Lung (tissue), 12 donors: ENCODE measurements around the gene PLIN1. TPM values are rescaled to one million over a fixed set of nuclear protein-coding genes. Genes with fewer than 3 reads are reported as not detected.

Experiments
- ATAC-seq: fragments of 200-7000 bp; cut with Tn5 transposase; one replicate; pipeline ENCODE4 v1.9.1; 2020; ENCODE audit warnings: moderate number of reproducible peaks; ENCODE audit not compliant: insufficient read depth, low FRiP score
- DNase-seq, 3 donors: peaks; one replicate each; pipeline ENCODE4 v3.0.0-alpha.2; 2013 to 2017
- H3K27ac ChIP-seq, 2 donors: one replicate each; pipeline ENCODE4 v1.5.1; 2013; ENCODE audit warnings: mild to moderate bottlenecking in 2 of 2, moderate library complexity in 2 of 2, control low read depth in 1 of 2, inconsistent platforms in 1 of 2, low read depth in 1 of 2, low read length in 1 of 2
- H3K27me3 ChIP-seq, 3 donors: one replicate each; pipeline ENCODE4 v1.5.1; 2013; ENCODE audit warnings: low read length in 2 of 3; ENCODE audit not compliant: control insufficient read depth in 3 of 3, insufficient read depth in 3 of 3
- H3K36me3 ChIP-seq, 4 donors: one replicate each; pipeline ENCODE4 v1.5.1; 2013; ENCODE audit warnings: low read length in 4 of 4, mild to moderate bottlenecking in 1 of 4, moderate library complexity in 1 of 4; ENCODE audit not compliant: control insufficient read depth in 4 of 4, insufficient read depth in 4 of 4
- H3K4me1 ChIP-seq, 5 donors: one replicate each; pipeline ENCODE4 v1.5.1; 2013; ENCODE audit warnings: low read length in 5 of 5, mild to moderate bottlenecking in 2 of 5, moderate library complexity in 1 of 5; ENCODE audit not compliant: control insufficient read depth in 5 of 5, insufficient read depth in 5 of 5
- H3K4me3 ChIP-seq: one replicate; pipeline ENCODE4 v1.5.1; 2013; ENCODE audit warnings: mild to moderate bottlenecking, control low read depth, moderate library complexity
- H3K9ac ChIP-seq, 2 donors: one replicate each; pipeline ENCODE4 v1.5.1; 2013; ENCODE audit warnings: low read length in 2 of 2, control low read depth in 1 of 2; ENCODE audit not compliant: insufficient read depth in 1 of 2
- H3K9me3 ChIP-seq, 4 donors: one replicate each; pipeline ENCODE4 v1.5.1; 2013; ENCODE audit warnings: low read length in 3 of 4, mild to moderate bottlenecking in 1 of 4, moderate library complexity in 1 of 4; ENCODE audit not compliant: control insufficient read depth in 4 of 4, insufficient read depth in 3 of 4
- WGBS, 2 donors: extraction: QIAGEN DNeasy Blood & Tissue Kit; methylation state at CpG; one replicate each; pipeline ENCODE4 v1.1.7; 2013; 5-methylcytosine and 5-hydroxymethylcytosine counted together
- polyA plus RNA-seq, 2 donors: library from polyadenylated mRNA; stranded (reverse); fragments of 200-250 nt; gene quantifications; one replicate each; pipeline ENCODE4 v1.2.1, GENCODE V29; 2013
- total RNA-seq, 2 donors: library from RNA; depleted of rRNA in 1 of 2; stranded (reverse); fragments of >200 nt in 1 of 2; gene quantifications; one replicate each; pipeline ENCODE4 v1.2.1, GENCODE V29; 2014 to 2021
- TF ChIP-seq, protein P1 (sequence below): IDR thresholded peaks from 2 replicates; pipeline ENCODE4 v1.5.1; 2012; ENCODE audit warnings: mild to moderate bottlenecking; ENCODE audit errors: control extremely low read depth, extremely low read depth
- donor health status: control.
- donor health status: control.
- donor health status: Bipolar disorder and iron deficiency.
- donor health status: healthy.
- donor health status: DM: yes; HTN: yes; CAD: no.

PLIN1 gene
- total and polyA plus RNA-seq, 4 donors = 0.21 to 0.55 (median 0.45) TPM

DNA sequence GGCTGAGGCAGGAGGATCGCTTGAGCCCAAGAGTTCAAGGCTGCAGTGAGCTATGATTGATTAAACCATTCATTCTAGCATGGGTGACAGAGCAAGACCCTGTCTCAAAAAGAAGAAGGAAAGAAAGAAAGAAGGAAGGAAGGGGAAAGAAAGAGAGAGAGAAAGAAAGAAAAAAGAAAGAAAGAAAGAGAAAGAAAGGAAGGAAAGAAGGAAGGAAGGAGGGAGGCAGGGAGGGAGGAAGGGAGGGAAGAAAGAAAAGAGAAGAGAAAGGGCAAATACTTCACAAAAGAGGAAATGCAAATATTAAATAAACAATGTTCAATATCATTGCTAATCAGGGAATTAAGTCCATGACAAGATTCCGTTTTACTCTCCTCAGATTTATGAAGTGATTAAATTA is 19.9 kb downstream of the PLIN1 start:
- Histone ChIP-seq H3K4me3 (no peak overlapping the region), H3K9me3 (no peaks in the 10 kb centered on the region), H3K36me3 (no peaks in the 10 kb centered on the region), H3K27me3 (no peaks in the 10 kb centered on the region), H3K27ac (no peak overlapping the region), H3K4me1 (peaks cover 0 to 20% (median 4%) of the 10 kb centered on the region in 5 donors), H3K9ac (no peak overlapping the region)
- 86 to 92% methylated on average over 2 of the region's 2 CpGs for WGBS, 2 donors
- no peak for ATAC-seq
- TF ChIP-seq, protein P1, sequence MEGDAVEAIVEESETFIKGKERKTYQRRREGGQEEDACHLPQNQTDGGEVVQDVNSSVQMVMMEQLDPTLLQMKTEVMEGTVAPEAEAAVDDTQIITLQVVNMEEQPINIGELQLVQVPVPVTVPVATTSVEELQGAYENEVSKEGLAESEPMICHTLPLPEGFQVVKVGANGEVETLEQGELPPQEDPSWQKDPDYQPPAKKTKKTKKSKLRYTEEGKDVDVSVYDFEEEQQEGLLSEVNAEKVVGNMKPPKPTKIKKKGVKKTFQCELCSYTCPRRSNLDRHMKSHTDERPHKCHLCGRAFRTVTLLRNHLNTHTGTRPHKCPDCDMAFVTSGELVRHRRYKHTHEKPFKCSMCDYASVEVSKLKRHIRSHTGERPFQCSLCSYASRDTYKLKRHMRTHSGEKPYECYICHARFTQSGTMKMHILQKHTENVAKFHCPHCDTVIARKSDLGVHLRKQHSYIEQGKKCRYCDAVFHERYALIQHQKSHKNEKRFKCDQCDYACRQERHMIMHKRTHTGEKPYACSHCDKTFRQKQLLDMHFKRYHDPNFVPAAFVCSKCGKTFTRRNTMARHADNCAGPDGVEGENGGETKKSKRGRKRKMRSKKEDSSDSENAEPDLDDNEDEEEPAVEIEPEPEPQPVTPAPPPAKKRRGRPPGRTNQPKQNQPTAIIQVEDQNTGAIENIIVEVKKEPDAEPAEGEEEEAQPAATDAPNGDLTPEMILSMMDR = no peak
- DNase-seq = no peak

DNA sequence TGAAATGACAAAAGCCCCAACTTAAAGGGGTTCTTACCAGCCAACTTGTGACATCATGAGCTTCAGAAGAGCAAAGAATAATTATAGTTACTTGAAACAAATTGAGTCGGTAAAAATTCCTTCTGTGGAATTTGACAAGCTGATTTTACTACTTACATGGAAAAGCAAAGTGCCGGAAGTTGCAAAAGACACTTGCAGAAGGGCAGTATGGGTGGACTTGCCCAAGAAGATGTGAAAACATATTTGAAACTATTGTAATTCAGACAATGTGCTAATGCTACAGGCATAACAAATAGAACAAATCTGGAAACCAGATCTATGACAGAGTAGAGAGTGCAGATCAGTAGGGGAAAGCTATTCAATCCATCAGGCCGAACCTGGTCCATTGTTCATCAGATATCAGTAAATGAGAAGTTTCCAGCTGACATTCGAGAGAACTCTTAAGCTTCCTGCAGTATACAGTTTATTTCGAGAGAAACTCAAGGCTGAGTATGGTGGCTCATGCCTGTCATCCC is 21.4 kb downstream of the PLIN1 start:
- Histone ChIP-seq H3K27ac (no peak overlapping the region), H3K9ac (no peak overlapping the region), H3K4me1 (peaks cover 0 to 16% (median 3%) of the 10 kb centered on the region in 5 donors), H3K4me3 (no peak overlapping the region), H3K9me3 (no peaks in the 10 kb centered on the region), H3K36me3 (no peaks in the 10 kb centered on the region), H3K27me3 (no peaks in the 10 kb centered on the region)
- no peak for ATAC-seq
- DNase-seq = no peak
- TF ChIP-seq, protein P1 = no peak
- 85 to 88% methylated on average over 5 of the region's 5 CpGs for WGBS, 2 donors

DNA sequence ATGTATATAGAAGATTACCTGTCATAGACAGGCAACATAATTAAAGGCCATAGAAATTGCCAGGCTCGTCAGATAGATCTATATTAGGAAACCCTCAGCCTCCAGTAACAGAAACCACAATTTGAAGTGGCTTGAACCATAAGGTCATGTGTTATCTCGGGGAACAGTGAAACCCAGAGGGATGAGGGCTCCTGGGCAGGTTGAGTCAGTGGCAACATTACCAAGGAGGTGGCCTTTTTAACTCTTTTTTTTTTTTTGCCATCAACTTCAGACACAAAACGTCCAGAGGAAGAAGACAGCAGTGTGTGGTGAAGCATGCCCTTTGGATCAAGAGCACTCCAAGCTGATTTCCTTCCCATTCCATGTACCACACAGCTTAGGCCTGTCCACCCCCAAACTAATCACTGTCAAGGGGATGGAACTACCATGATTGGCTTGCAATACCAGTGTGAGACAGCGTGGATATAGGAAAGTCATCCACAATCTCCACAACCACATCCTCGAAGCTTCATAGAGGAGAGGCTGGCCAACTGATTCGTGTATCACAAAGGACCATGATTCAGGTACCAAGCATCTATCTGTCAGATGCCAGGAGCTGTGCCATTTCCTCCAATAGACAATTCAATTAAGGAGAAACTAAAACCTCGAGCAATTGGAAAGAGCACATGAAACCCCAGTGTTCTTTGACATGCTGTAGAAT is 22.9 kb downstream of the PLIN1 start:
- TF ChIP-seq, protein P1 = no peak
- no peak for ATAC-seq
- H3K4me3 ChIP-seq = no peak overlapping the region
- no peak for DNase-seq
- H3K9me3 ChIP-seq = no peaks in the 10 kb centered on the region
- H3K27ac ChIP-seq = no peak overlapping the region
- H3K36me3 ChIP-seq = no peaks in the 10 kb centered on the region
- H3K4me1 ChIP-seq = peaks cover 0 to 11% (median 0%) of the 10 kb centered on the region in 5 donors
- WGBS, 2 donors = 62 to 66% methylated on average over 7 of the region's 7 CpGs
- no peak overlapping the region for H3K9ac ChIP-seq
- H3K27me3 ChIP-seq = no peaks in the 10 kb centered on the region
